Esophagus squamous epithelium (tissue), 4 donors: ENCODE data around the gene SMAD4.

Experiments used
- POLR2A ChIP-seq, 4 donors: fragments of 450-650 bp; IDR thresholded peaks; one replicate each; pipeline ENCODE4 v1.6.1; 2017; ENCODE audit warnings: antibody characterized with exemption in 4 of 4, mild to moderate bottlenecking in 4 of 4, moderate library complexity in 3 of 4
- TF ChIP-seq, protein P1 (sequence below), 6 experiments: fragments of 450-650 bp in 4 of 6; fragments of 200-600 bp in 2 of 6; sonication (generic) in 2 of 6; IDR thresholded peaks; one replicate each; pipeline ENCODE4 v1.5.1; 2016 to 2019; ENCODE audit warnings: antibody characterized with exemption in 6 of 6, mild to moderate bottlenecking in 4 of 6, moderate library complexity in 4 of 6

DNA sequence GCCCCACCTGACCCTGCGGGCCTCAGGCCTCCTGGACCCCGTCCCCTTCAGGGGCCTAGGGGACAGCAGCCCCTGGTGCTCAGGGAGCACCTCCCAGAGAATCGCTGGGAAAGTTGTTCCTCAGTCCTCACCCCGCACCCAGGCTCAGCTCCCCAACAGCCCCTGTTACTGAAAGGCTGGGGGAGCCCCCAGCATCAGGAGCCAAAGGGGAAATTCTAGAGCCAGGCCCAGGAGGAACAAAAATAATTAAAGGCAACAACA is 91.5 kb downstream of the SMAD4 start:
- TF ChIP-seq, protein P1, sequence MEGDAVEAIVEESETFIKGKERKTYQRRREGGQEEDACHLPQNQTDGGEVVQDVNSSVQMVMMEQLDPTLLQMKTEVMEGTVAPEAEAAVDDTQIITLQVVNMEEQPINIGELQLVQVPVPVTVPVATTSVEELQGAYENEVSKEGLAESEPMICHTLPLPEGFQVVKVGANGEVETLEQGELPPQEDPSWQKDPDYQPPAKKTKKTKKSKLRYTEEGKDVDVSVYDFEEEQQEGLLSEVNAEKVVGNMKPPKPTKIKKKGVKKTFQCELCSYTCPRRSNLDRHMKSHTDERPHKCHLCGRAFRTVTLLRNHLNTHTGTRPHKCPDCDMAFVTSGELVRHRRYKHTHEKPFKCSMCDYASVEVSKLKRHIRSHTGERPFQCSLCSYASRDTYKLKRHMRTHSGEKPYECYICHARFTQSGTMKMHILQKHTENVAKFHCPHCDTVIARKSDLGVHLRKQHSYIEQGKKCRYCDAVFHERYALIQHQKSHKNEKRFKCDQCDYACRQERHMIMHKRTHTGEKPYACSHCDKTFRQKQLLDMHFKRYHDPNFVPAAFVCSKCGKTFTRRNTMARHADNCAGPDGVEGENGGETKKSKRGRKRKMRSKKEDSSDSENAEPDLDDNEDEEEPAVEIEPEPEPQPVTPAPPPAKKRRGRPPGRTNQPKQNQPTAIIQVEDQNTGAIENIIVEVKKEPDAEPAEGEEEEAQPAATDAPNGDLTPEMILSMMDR (IDR thresholded peaks at IDR 0.05) = no peak
- TF ChIP-seq POLR2A (IDR thresholded peaks at IDR 0.05) = no peak
